SU-DHL-6 (cell line): ENCODE data around the gene NOP56.

ENCODE experiments used
- H2AFZ ChIP-seq: fragments of 200-600 bp; sonication (generic); 2 replicates; pipeline ENCODE4 v1.6.1; 2014; ENCODE audit warnings: low read depth, mild to moderate bottlenecking, moderate library complexity, mixed read lengths, antibody characterized with exemption, low read length; ENCODE audit not compliant: severe bottlenecking
- H3F3A ChIP-seq: fragments of 200-600 bp; shearing (Covaris generic); 2 replicates; pipeline ENCODE4 v1.6.0; 2016; ENCODE audit warnings: antibody characterized with exemption, mild to moderate bottlenecking; ENCODE audit not compliant: insufficient read depth
- H3K27ac ChIP-seq: fragments of 200-600 bp; sonication (generic); 2 replicates; pipeline ENCODE4 v1.5.1; 2016; ENCODE audit warnings: low read depth, mild to moderate bottlenecking, low read length, moderate library complexity, mixed read lengths
- H3K27me3 ChIP-seq: fragments of 200-600 bp; sonication (generic), shearing (Covaris generic); 2 replicates; pipeline ENCODE4 v1.6.0; 2014; ENCODE audit warnings: mild to moderate bottlenecking, low read length
- H3K36me3 ChIP-seq: fragments of 200-600 bp; sonication (generic); 2 replicates; pipeline ENCODE4 v1.6.1; 2014; ENCODE audit warnings: mild to moderate bottlenecking, low read length, mixed read lengths
- H3K4me2 ChIP-seq: fragments of 300-600, 200-600 bp; shearing (Covaris generic), sonication (generic); 2 replicates; pipeline ENCODE4 v1.6.0; 2014; ENCODE audit warnings: low read length, low read depth, mild to moderate bottlenecking; ENCODE audit not compliant: poor library complexity, severe bottlenecking
- H3K4me3 ChIP-seq: fragments of 200-600 bp; sonication (generic); 2 replicates; pipeline ENCODE4 v1.5.1; 2014; ENCODE audit warnings: antibody characterized with exemption, low read length, mild to moderate bottlenecking, mixed read lengths; ENCODE audit not compliant: insufficient read depth, poor library complexity, severe bottlenecking
- H3K79me2 ChIP-seq: fragments of 200-600 bp; sonication (generic); 2 replicates; pipeline ENCODE4 v1.6.1; 2014; ENCODE audit warnings: mild to moderate bottlenecking, low read length, moderate library complexity; ENCODE audit not compliant: insufficient read depth
- H3K9ac ChIP-seq: fragments of 200-600 bp; sonication (generic); 2 replicates; pipeline ENCODE4 v1.7.0; 2014; ENCODE audit warnings: mild to moderate bottlenecking, low read length
- H3K9me2 ChIP-seq: fragments of 200-600 bp; sonication (generic); replicated peaks from 2 replicates; pipeline ENCODE4 v1.6.1; 2014; ENCODE audit warnings: low read length; ENCODE audit not compliant: insufficient read depth
- H3K9me3 ChIP-seq: fragments of 200-600 bp; sonication (generic); 2 replicates; pipeline ENCODE4 v1.6.1; 2014; ENCODE audit warnings: low read length, mixed read lengths; ENCODE audit not compliant: insufficient read depth
- H4K20me1 ChIP-seq: fragments of 200-600 bp; sonication (generic); 2 replicates; pipeline ENCODE4 v1.6.1; 2014; ENCODE audit warnings: low read depth, mild to moderate bottlenecking, antibody characterized with exemption, low read length, moderate library complexity, mixed read lengths
- CTCF ChIP-seq: fragments of 200-600 bp; sonication (generic); IDR thresholded peaks from one replicate; pipeline ENCODE4 v1.5.1; 2017; ENCODE audit warnings: antibody characterized with exemption, mild to moderate bottlenecking, low read length, moderate library complexity; ENCODE audit not compliant: insufficient read depth, poor library complexity, severe bottlenecking
- EZH2phosphoT487 ChIP-seq: fragments of 200-600 bp; sonication (generic), shearing (Covaris generic); conservative IDR thresholded peaks from 2 replicates; pipeline ENCODE4 v1.6.1; 2018; ENCODE audit warnings: mild to moderate bottlenecking, antibody characterized with exemption, low read length, moderate library complexity, mixed read lengths

The NOP56 gene

DNA sequence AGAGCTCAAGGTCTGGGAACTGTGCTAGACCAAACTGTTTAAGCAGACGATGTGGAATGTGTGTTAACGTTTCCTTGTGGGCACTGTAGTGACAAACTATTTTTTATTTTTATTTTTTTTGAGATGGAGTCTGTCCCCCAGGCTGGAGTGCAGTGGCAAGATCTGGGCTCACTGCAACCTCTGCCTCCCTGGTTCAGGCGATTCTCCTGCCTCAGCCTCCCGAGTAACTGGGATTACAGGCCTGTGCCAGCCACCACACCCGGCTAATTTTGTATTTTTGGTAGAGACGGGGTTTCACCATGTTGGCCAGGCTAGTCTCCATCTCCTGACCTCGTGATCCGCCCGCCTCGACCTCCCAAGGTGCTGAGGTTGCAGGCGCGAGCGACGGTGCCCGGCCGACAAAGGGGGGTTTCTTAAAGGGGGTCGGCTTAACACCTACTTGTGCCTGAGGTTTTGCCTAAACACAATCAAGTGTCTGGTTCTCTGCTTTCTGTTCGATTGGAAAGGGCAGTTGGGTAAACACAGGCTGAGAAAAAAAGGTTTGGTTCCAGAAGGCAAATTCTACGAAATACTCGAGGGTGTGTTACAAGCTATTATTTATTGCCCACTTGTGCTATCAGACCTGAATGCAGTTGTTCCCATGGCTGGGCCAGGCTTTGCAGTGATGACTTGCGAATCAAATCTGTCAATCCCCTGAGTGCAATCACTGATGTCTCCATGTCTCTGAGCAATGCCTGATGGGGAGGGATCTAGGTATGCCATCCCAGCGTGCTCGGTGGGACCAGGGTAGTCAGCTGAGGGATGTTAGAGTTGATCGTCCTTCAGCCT is 1.3 kb downstream of the NOP56 start:
- H3K9me2 ChIP-seq = no peaks in the 10 kb centered on the region
- H3K4me3 ChIP-seq = peak overlapping the region; percentile 96
- no peak overlapping the region for H2AFZ ChIP-seq
- H4K20me1 ChIP-seq = peaks cover 24% of the 10 kb centered on the region; the same call in 1 of the 2 replicates
- H3K27ac ChIP-seq = peak overlapping the region; percentile 93
- H3F3A ChIP-seq = peaks cover 81% of the 10 kb centered on the region
- no peaks in the 10 kb centered on the region for H3K27me3 ChIP-seq
- peaks cover 33% of the 10 kb centered on the region for H3K79me2 ChIP-seq
- peaks cover 43% of the 10 kb centered on the region for H3K36me3 ChIP-seq
- peak overlapping the region; percentile 96 for H3K9ac ChIP-seq
- no peaks in the 10 kb centered on the region for H3K9me3 ChIP-seq
- peak overlapping the region; percentile 96 for H3K4me2 ChIP-seq
- TF ChIP-seq CTCF = no peak
- TF ChIP-seq EZH2phosphoT487 = no peak

DNA sequence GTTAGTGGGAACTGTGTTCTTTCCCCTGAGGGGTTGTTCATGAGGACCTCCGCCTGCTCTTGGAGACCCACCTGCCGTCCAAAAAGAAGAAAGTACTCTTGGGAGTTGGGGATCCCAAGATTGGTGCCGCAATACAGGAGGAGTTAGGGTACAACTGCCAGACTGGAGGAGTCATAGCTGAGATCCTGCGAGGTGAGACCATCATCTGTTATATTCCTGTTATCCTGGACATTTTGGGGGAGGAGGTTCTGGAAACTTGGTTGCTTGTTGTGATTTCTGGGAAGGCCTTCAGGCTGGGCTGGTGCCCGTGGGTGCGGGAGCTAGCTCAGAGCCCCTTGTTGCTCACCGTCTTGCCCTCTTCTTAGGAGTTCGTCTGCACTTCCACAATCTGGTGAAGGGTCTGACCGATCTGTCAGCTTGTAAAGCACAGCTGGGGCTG is 2.0 kb downstream of the NOP56 start:
- H4K20me1 ChIP-seq = peaks cover 24% of the 10 kb centered on the region; the same call in 1 of the 2 replicates
- H3K36me3 ChIP-seq = peaks cover 43% of the 10 kb centered on the region
- H3K9ac ChIP-seq = peak overlapping the region; percentile 96
- H3K4me2 ChIP-seq = peak overlapping the region; percentile 96
- H3K79me2 ChIP-seq = peaks cover 33% of the 10 kb centered on the region
- TF ChIP-seq CTCF (no peak), EZH2phosphoT487 (no peak)
- peaks cover 87% of the 10 kb centered on the region for H3F3A ChIP-seq
- H3K9me3 ChIP-seq = no peaks in the 10 kb centered on the region
- peak overlapping the region; percentile 96 for H3K4me3 ChIP-seq
- no peaks in the 10 kb centered on the region for H3K9me2 ChIP-seq
- no peak overlapping the region for H2AFZ ChIP-seq
- peak overlapping the region; percentile 93; the same call in 1 of the 2 replicates for H3K27ac ChIP-seq
- no peaks in the 10 kb centered on the region for H3K27me3 ChIP-seq

GRCh38 chr20:2654831-2655230 is 2.4 kb downstream of the NOP56 start:
- Histone ChIP-seq H3K27ac (no peak overlapping the region), H3K9ac (peak overlapping the region; percentile 96; the same call in 1 of the 2 replicates), H3K9me2 (no peaks in the 10 kb centered on the region), H3F3A (peaks cover 85% of the 10 kb centered on the region), H3K79me2 (peaks cover 33% of the 10 kb centered on the region), H3K4me3 (no peak overlapping the region), H3K9me3 (no peaks in the 10 kb centered on the region), H2AFZ (no peak overlapping the region), H3K4me2 (no peak overlapping the region), H3K27me3 (no peaks in the 10 kb centered on the region), H3K36me3 (peaks cover 43% of the 10 kb centered on the region), H4K20me1 (peaks cover 24% of the 10 kb centered on the region; the same call in 1 of the 2 replicates)
- TF ChIP-seq CTCF = no peak
- no peak for TF ChIP-seq EZH2phosphoT487
